Stimulated activated naive CD8-positive, alpha-beta T cell treated with anti-CD3 and anti-CD28 coated beads, Interleukin-15, amount 100 ng/mL, for 72 hours (primary cell): ENCODE measurements around the gene SEMA4D.

Experiments used
- ATAC-seq: fragments of 150-1000 bp; cut with Tn5 transposase; 2 replicates; pipeline ENCODE4 v1.10.0; 2021; ENCODE audit warnings: mild to moderate bottlenecking, moderate library complexity
- DNase-seq, 2 donors: peaks; one replicate each; pipeline ENCODE4 v3.0.0; 2021 to 2022
- H3K27ac Mint-ChIP-seq, 2 donors: one replicate each; pipeline ENCODE4 v1.8.0; 2022; ENCODE audit warnings: mild to moderate bottlenecking in 2 of 2, mixed read lengths in 2 of 2, moderate library complexity in 2 of 2
- H3K27me3 Mint-ChIP-seq: one replicate; pipeline ENCODE4 v1.8.0; 2022; ENCODE audit warnings: mixed read lengths
- H3K4me1 Mint-ChIP-seq: one replicate; pipeline ENCODE4 v1.8.0; 2022; ENCODE audit warnings: mild to moderate bottlenecking, mixed read lengths
- H3K4me3 Mint-ChIP-seq, 2 donors: one replicate each; pipeline ENCODE4 v1.8.0; 2022; ENCODE audit warnings: mild to moderate bottlenecking in 2 of 2, mixed read lengths in 2 of 2, moderate library complexity in 1 of 2
- H3K9me3 Mint-ChIP-seq, 2 donors: one replicate each; pipeline ENCODE4 v1.8.0; 2022; ENCODE audit warnings: mixed read lengths in 2 of 2

Gene SEMA4D

GRCh38 chr9:89519366-89519805, 21.5 kb upstream of the SEMA4D start:
- ATAC-seq, result no peak
- Mint-ChIP-seq H3K27ac (peak overlapping the region; percentile 59 to 83), H3K4me3 (no peak overlapping the region), H3K27me3 (no peaks in the 10 kb centered on the region), H3K9me3 (no peaks in the 10 kb centered on the region), H3K4me1 (peaks cover 89% of the 10 kb centered on the region)
- no peak for DNase-seq

- DNase-seq (peak in 1 of 2 donors; percentile 37), ATAC-seq (peak; percentile 24)
- Mint-ChIP-seq H3K9me3 (no peaks in the 10 kb centered on the region), H3K4me3 (peak overlapping the region in 1 of 2 donors; percentile 29), H3K27ac (peak overlapping the region; percentile 59 to 65), H3K4me1 (peaks cover 89% of the 10 kb centered on the region), H3K27me3 (no peaks in the 10 kb centered on the region)
These were observed 20.8 kb upstream of the SEMA4D start for GRCh38 chr9:89518466-89519365.

DNA sequence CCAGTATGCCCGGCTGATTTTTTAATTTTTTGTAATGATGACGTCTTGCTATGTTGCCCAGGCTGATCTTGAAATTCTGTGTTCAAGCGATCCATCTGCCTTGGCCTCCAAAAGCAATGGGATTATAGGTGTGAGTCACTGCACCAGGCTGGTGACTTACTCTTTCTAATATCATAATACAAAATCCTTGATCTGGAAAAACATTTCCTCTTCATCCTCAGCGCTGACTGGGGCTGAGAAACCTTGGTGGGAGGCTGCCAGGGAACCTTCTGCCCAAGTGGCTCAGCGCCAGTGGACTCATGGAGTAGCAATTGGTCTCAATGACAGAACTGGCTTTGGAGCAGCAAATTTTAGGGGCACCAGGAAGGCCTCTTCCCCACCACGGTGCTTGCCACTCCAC, 17.5 kb upstream of the SEMA4D start:
- no peak for ATAC-seq
- no peaks in the 10 kb centered on the region for H3K27me3 Mint-ChIP-seq
- no peak for DNase-seq
- H3K9me3 Mint-ChIP-seq, result no peaks in the 10 kb centered on the region
- H3K4me1 Mint-ChIP-seq, result peaks cover 89% of the 10 kb centered on the region
- H3K27ac Mint-ChIP-seq, result peak overlapping the region in 1 of 2 donors; percentile 87
- no peak overlapping the region for H3K4me3 Mint-ChIP-seq

DNA sequence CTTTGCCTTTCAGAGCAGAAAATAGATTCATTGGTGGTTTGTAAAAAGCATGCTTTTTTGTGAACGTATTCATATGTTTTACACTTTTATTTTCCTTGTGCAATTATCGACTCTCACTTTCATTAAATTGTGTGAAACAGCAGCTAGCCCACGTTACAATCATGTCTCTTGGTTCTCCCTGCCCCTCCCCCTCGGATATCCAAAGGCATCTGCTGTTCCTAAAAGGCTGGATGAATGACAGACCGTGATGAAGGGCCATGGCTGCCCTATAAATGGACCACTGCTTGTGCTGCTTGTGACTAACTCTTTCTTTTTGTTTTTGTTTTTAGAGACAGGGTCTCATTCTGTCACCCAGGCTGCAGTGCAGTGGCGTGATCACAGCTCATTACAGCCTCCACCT, 17.0 kb upstream of the SEMA4D start:
- Mint-ChIP-seq H3K4me1 (peaks cover 89% of the 10 kb centered on the region), H3K27ac (peak overlapping the region in 1 of 2 donors; percentile 87), H3K4me3 (no peak overlapping the region), H3K27me3 (no peaks in the 10 kb centered on the region), H3K9me3 (no peaks in the 10 kb centered on the region)
- ATAC-seq (no peak), DNase-seq (no peak)

DNA sequence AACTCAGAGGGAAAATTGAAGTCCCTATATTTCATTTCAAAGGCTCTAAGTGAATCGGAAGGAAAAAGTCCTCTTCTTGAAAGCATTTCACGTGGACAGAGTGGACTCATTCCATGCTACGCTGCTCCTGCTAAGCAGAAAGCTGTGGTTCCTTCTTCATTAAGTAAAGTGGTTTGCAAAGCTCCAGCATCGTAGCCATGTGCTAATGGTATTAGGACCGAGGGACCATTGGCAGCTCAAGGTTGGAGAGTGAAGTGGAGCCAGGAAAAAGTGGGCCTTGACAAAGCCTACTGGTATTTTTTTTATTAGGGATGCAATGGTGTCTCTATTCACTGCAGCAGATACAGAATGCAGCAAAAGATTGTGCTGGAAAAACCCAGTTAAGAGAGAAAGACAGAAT, 16.4 kb upstream of the SEMA4D start:
- ATAC-seq, result no peak
- Mint-ChIP-seq H3K4me3 (no peak overlapping the region), H3K9me3 (no peaks in the 10 kb centered on the region), H3K4me1 (peaks cover 89% of the 10 kb centered on the region), H3K27ac (peak overlapping the region in 1 of 2 donors; percentile 21), H3K27me3 (no peaks in the 10 kb centered on the region)
- no peak for DNase-seq

DNA sequence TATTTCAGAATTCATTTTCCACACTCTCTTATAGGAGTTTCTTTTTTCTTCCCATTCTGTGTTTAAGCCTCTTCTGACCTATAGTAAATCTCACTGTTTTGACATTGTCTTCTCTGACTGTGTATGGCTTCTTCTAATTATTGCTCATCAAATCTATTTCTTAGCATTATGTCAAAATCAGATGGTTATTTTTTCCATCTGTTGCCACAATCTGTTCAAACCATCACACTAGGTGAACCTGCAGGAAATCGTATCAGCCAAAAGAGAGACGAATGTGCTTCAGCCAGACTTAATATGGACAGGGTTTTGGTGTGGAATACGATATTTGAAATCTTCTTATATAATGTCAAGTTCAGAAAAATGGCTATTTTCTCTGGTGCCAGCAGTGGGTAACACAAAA, 15.9 kb upstream of the SEMA4D start:
- Mint-ChIP-seq H3K4me1 (peaks cover 89% of the 10 kb centered on the region), H3K27ac (no peak overlapping the region), H3K9me3 (no peaks in the 10 kb centered on the region), H3K4me3 (no peak overlapping the region), H3K27me3 (no peaks in the 10 kb centered on the region)
- ATAC-seq (no peak), DNase-seq (no peak)

GRCh38 chr9:89512382-89512781, 14.5 kb upstream of the SEMA4D start:
- Mint-ChIP-seq H3K27ac (peak overlapping the region in 1 of 2 donors; percentile 83), H3K4me1 (peaks cover 93% of the 10 kb centered on the region), H3K27me3 (no peaks in the 10 kb centered on the region), H3K9me3 (no peaks in the 10 kb centered on the region), H3K4me3 (no peak overlapping the region)
- DNase-seq (no peak), ATAC-seq (no peak)

DNA sequence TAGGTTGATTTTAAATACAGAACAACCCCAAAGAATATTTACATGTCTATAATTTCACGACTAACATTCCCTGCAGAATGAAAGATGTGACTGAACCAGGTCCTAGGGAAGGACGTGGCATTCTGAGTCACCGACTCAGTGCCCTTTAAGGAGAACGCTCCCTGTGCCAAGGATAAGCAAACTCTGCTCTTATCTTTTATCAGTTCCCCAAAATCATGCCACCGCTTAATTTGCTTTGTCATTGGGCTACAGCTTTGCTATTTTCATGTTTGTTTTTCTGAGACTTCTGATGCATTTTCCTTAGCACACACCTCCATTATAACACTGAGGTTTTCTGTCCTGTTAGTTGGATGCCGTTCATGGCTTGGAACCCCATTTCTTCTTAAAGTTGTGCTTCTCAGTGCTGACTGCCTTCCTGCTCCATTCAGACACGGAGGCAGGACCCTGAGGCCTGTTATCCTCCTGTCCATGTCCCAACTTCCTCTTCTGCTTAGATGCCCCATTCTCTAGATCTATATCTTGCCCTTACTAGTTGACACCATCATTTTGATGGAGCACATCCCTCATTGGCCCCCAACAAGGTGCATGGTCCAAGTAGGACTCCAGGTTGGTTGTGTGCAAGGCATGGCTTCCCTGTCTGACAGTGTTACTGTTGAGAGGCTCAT, 11.2 kb upstream of the SEMA4D start:
- Mint-ChIP-seq H3K27ac (peak overlapping the region in 1 of 2 donors; percentile 13), H3K27me3 (no peaks in the 10 kb centered on the region), H3K4me1 (peaks cover 87% of the 10 kb centered on the region), H3K9me3 (no peaks in the 10 kb centered on the region), H3K4me3 (peak overlapping the region; percentile 2 to 46)
- no peak for ATAC-seq
- no peak for DNase-seq

- peaks cover 85% of the 10 kb centered on the region for H3K4me1 Mint-ChIP-seq
- H3K4me3 Mint-ChIP-seq, result no peak overlapping the region
- peak overlapping the region in 1 of 2 donors; percentile 67 for H3K27ac Mint-ChIP-seq
- ATAC-seq (no peak), DNase-seq (no peak)
- no peaks in the 10 kb centered on the region for H3K27me3 Mint-ChIP-seq
- H3K9me3 Mint-ChIP-seq, result no peaks in the 10 kb centered on the region
These were observed 8.0 kb upstream of the SEMA4D start for GRCh38 chr9:89505911-89506310.

DNA sequence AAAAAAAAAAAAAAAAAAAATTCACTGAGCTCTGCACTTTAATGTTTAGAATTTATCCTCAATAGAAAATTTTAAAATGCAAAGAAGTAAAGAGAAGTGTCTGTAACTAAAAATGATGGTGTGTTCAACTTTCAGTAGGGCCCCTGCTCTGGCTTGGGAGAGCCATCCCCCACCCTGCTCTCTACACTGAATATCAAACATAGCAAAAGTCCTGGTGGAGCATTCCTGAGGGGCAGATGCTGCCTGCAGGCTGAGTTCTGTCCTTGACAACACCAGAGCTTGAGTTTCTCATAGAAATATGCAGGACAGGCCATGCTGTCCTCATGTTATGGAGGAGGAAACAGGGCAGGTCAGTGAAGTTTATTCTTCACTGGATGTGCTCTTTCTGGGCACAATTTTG, 7.1 kb upstream of the SEMA4D start:
- H3K4me3 Mint-ChIP-seq, result no peak overlapping the region
- no peaks in the 10 kb centered on the region for H3K27me3 Mint-ChIP-seq
- no peak for ATAC-seq
- DNase-seq, result no peak
- H3K9me3 Mint-ChIP-seq, result no peaks in the 10 kb centered on the region
- no peak overlapping the region for H3K27ac Mint-ChIP-seq
- peaks cover 76% of the 10 kb centered on the region for H3K4me1 Mint-ChIP-seq

DNA sequence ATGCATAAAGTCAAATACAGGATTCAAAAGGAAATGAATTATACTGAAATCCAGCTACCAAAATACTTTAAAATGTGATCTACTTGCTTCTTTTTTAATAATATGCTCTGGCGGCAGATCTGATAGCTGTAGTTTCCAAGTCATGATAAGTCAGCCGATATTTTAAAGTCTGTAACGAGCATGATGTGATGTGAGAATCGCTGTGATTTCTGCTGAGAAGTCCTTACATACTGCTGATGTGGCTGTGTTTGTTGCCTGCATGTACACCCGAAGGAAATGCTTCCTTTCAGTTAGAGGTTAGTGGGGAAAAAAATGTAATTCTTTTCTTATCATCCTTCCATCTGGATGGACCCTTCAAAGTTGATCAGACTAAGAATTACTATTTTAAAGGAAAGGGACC, 4.8 kb upstream of the SEMA4D start:
- no peaks in the 10 kb centered on the region for H3K9me3 Mint-ChIP-seq
- peaks cover 73% of the 10 kb centered on the region for H3K4me1 Mint-ChIP-seq
- DNase-seq, result no peak
- H3K27me3 Mint-ChIP-seq, result no peaks in the 10 kb centered on the region
- peak overlapping the region; percentile 59 to 61 for H3K4me3 Mint-ChIP-seq
- ATAC-seq, result no peak
- H3K27ac Mint-ChIP-seq, result peak overlapping the region in 1 of 2 donors; percentile 85

GRCh38 chr9:89502038-89502601, 4.2 kb upstream of the SEMA4D start:
- peaks cover 68% of the 10 kb centered on the region for H3K4me1 Mint-ChIP-seq
- peak overlapping the region; percentile 59 to 61 for H3K4me3 Mint-ChIP-seq
- H3K9me3 Mint-ChIP-seq, result no peaks in the 10 kb centered on the region
- peak in 1 of 2 donors; percentile 55 for DNase-seq
- peak overlapping the region in 1 of 2 donors; percentile 85 for H3K27ac Mint-ChIP-seq
- peak; percentile 77 for ATAC-seq
- no peaks in the 10 kb centered on the region for H3K27me3 Mint-ChIP-seq

GRCh38 chr9:89501311-89501898, 3.5 kb upstream of the SEMA4D start:
- ATAC-seq (no peak), DNase-seq (no peak)
- peaks cover 63% of the 10 kb centered on the region for H3K4me1 Mint-ChIP-seq
- H3K27me3 Mint-ChIP-seq, result no peaks in the 10 kb centered on the region
- peak overlapping the region; percentile 79 to 87 for H3K27ac Mint-ChIP-seq
- H3K9me3 Mint-ChIP-seq, result no peaks in the 10 kb centered on the region
- H3K4me3 Mint-ChIP-seq, result peak overlapping the region; percentile 60 to 61

- Mint-ChIP-seq H3K27ac (no peak overlapping the region), H3K4me3 (no peak overlapping the region), H3K27me3 (no peaks in the 10 kb centered on the region), H3K9me3 (no peaks in the 10 kb centered on the region), H3K4me1 (peaks cover 64% of the 10 kb centered on the region)
- no peak for DNase-seq
- ATAC-seq, result no peak
These were observed 2.1 kb upstream of the SEMA4D start for GRCh38 chr9:89500008-89500407.

GRCh38 chr9:89498852-89499480, 1.1 kb upstream of the SEMA4D start:
- H3K9me3 Mint-ChIP-seq, result no peaks in the 10 kb centered on the region
- H3K4me1 Mint-ChIP-seq, result peaks cover 75% of the 10 kb centered on the region
- H3K27me3 Mint-ChIP-seq, result no peaks in the 10 kb centered on the region
- ATAC-seq, result peak; percentile 43
- H3K27ac Mint-ChIP-seq, result peak overlapping the region; percentile 95 to 97
- peak in 1 of 2 donors; percentile 47 for DNase-seq
- peak overlapping the region; percentile 91 to 92 for H3K4me3 Mint-ChIP-seq
